Endodermal cell (in vitro differentiated cells): ENCODE results near the gene TEX22. TPM values are rescaled to one million over a fixed set of nuclear protein-coding genes. Genes with fewer than 3 reads are reported as not detected.

Source experiments
- DNase-seq: peaks from one replicate; pipeline ENCODE4 v3.0.0-alpha.2; 2017
- H3K27ac ChIP-seq: 2 replicates; pipeline ENCODE4 v1.5.1; 2013; ENCODE audit warnings: mild to moderate bottlenecking, low read depth, low read length, moderate library complexity
- H3K27me3 ChIP-seq: 2 replicates; pipeline ENCODE4 v1.6.1; 2013; ENCODE audit warnings: mild to moderate bottlenecking, low read length, moderate library complexity; ENCODE audit not compliant: insufficient read depth, control insufficient read depth, poor library complexity, severe bottlenecking
- H3K36me3 ChIP-seq: 2 replicates; pipeline ENCODE4 v1.7.0; 2013; ENCODE audit warnings: mild to moderate bottlenecking, low read length, moderate library complexity; ENCODE audit not compliant: control insufficient read depth, insufficient read depth
- H3K4me1 ChIP-seq: one replicate; pipeline ENCODE4 v1.7.0; 2013; ENCODE audit warnings: low read length; ENCODE audit not compliant: control insufficient read depth, insufficient read depth
- H3K4me3 ChIP-seq: 2 replicates; pipeline ENCODE4 v1.5.1; 2013; ENCODE audit warnings: mild to moderate bottlenecking, low read length, moderate library complexity
- H3K9ac ChIP-seq: 2 replicates; pipeline ENCODE4 v1.6.1; 2013; ENCODE audit warnings: mild to moderate bottlenecking, low read length, moderate library complexity; ENCODE audit not compliant: poor library complexity, severe bottlenecking; ENCODE audit errors: extremely low read depth
- H3K9me3 ChIP-seq: 2 replicates; pipeline ENCODE4 v1.6.1; 2013; ENCODE audit warnings: mild to moderate bottlenecking, low read length, moderate library complexity; ENCODE audit not compliant: control insufficient read depth
- H3K27ac Mint-ChIP-seq: 2 replicates; pipeline ENCODE4 v1.8.0; 2020; ENCODE audit warnings: mixed read lengths
- H3K27me3 Mint-ChIP-seq: 2 replicates; pipeline ENCODE4 v1.8.0; 2021; ENCODE audit warnings: mild to moderate bottlenecking, mixed read lengths; ENCODE audit not compliant: insufficient read depth
- H3K36me3 Mint-ChIP-seq: 2 replicates; pipeline ENCODE4 v1.8.0; 2020; ENCODE audit warnings: low read depth, mixed read lengths
- H3K4me1 Mint-ChIP-seq: 2 replicates; pipeline ENCODE4 v1.8.0; 2020; ENCODE audit warnings: mixed read lengths
- H3K4me3 Mint-ChIP-seq: 2 replicates; pipeline ENCODE4 v1.8.0; 2020; ENCODE audit warnings: mild to moderate bottlenecking, moderate library complexity, mixed read lengths
- H3K9me3 Mint-ChIP-seq: 2 replicates; pipeline ENCODE4 v1.8.0; 2020; ENCODE audit warnings: mild to moderate bottlenecking, mixed read lengths
- WGBS, 2 experiments: methylation state at CpG; one replicate each; pipeline versions ENCODE4 v1.1.5 to v1.1.7; 2013; ENCODE audit warnings: missing lambda C conversion rate in 2 of 2, mixed read lengths in 1 of 2; ENCODE audit not compliant: insufficient coverage in 1 of 2, insufficient read length in 1 of 2; 5-methylcytosine and 5-hydroxymethylcytosine counted together
- total RNA-seq, 2 donors: library from RNA; stranded (reverse); fragmentation: NEBNext Ultra II Directional in 1 of 2; extraction: Animal tissue kit (Norgen Biotek cat#: 25700) in 1 of 2; gene quantifications; 2 replicates in 1 of 2; 3 replicates in 1 of 2; pipeline ENCODE4 v1.2.1, GENCODE V29; 2021
- TF ChIP-seq, protein P1 (sequence below): fragments of 200-600 bp; sonication (generic); conservative IDR thresholded peaks from 2 replicates; pipeline ENCODE4 v1.5.0; 2021; ENCODE audit warnings: antibody characterized with exemption, mild to moderate bottlenecking

TEX22 gene
- total RNA-seq, 2 donors from 2014 or later = 1.9 to 3.5 TPM

DNA sequence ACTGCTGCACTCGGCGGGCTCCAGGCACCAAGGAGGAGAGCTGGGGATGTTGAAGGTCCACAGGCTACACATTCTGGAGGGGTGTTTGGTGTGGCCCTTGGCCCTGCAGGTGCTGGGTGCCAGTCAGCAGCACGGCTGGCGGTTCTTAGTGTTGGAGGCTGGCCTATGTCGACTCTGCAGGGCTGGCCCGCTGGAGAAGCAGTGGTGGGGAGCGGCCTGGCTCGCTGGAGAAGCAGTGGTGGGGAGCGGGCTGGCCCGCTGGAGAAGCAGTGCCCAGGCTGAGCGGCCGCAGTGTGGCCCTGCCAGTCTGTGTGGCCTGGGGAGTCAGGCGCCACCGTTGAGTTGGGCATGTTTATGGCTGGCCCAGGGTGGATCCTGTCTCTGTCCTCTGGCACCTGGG, 48.6 kb downstream of the TEX22 start:
- Mint-ChIP-seq H3K4me3 (no peak overlapping the region), H3K4me1 (no peaks in the 10 kb centered on the region), H3K36me3 (peaks cover 30% of the 10 kb centered on the region), H3K9me3 (no peaks in the 10 kb centered on the region), H3K27me3 (no peaks in the 10 kb centered on the region), H3K27ac (peak overlapping the region; percentile 35)
- 88 to 93% methylated on average over 3 to 14 of the region's 14 CpGs for WGBS, 2 experiments
- TF ChIP-seq, protein P1, sequence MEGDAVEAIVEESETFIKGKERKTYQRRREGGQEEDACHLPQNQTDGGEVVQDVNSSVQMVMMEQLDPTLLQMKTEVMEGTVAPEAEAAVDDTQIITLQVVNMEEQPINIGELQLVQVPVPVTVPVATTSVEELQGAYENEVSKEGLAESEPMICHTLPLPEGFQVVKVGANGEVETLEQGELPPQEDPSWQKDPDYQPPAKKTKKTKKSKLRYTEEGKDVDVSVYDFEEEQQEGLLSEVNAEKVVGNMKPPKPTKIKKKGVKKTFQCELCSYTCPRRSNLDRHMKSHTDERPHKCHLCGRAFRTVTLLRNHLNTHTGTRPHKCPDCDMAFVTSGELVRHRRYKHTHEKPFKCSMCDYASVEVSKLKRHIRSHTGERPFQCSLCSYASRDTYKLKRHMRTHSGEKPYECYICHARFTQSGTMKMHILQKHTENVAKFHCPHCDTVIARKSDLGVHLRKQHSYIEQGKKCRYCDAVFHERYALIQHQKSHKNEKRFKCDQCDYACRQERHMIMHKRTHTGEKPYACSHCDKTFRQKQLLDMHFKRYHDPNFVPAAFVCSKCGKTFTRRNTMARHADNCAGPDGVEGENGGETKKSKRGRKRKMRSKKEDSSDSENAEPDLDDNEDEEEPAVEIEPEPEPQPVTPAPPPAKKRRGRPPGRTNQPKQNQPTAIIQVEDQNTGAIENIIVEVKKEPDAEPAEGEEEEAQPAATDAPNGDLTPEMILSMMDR = no peak
- Histone ChIP-seq H3K27ac (no peak overlapping the region), H3K4me3 (no peak overlapping the region), H3K27me3 (no peaks in the 10 kb centered on the region), H3K9me3 (no peaks in the 10 kb centered on the region), H3K36me3 (peaks cover 39% of the 10 kb centered on the region), H3K9ac (no peak overlapping the region), H3K4me1 (no peaks in the 10 kb centered on the region)
- no peak for DNase-seq

DNA sequence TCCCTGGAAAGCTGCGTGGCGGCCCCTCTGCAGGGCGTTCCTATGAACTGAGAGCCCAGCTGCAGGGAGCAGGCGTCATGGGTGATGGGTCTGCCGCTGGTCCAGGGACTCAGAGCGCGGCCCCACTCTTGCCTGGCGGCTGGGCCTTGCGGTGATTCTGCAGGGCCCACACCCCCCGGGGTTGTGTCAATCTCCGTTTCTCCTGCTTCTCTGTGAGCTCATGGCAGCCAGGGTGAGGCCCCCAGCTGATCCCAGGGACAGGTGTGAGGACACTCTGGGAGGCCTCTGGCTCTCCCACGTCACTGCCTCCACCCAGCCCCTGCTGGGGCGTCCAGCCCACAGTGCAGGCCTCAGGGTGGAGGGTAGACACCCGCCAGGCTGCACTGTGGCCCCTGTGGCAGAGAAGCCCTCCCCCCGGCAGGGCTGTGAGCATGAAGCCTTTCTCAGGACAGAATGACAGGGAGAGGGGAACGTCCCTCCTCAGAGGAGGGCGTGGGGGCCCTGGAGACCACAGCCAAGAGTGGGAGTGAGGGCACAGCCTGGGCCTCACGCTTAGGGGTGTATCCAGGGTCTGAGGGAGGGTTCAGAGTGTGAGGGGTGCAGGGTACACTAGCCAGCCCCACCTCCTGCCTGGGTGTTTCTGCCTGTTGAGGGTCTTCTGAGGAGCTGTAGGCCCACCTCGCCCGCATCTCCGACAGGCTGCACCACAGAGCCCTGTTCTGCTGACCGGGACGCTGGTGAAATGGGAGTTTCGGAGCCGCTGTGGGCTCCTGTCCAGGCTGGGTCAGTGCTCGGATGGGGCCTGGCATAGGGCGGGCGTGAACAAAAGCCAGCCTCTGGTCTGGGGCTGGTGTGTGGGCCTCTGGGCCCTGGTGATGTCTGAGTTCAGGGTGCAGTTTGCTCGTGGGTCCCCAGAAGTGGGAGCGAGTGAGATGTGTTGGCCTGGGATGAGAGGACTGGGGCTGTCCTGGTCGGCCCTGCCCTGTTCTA, 49.6 kb downstream of the TEX22 start:
- Mint-ChIP-seq H3K27ac (no peak overlapping the region), H3K27me3 (no peaks in the 10 kb centered on the region), H3K4me1 (no peaks in the 10 kb centered on the region), H3K36me3 (peaks cover 30% of the 10 kb centered on the region), H3K4me3 (no peak overlapping the region), H3K9me3 (no peaks in the 10 kb centered on the region)
- H3K9me3 ChIP-seq = no peaks in the 10 kb centered on the region
- H3K27me3 ChIP-seq = no peaks in the 10 kb centered on the region
- no peak for DNase-seq
- TF ChIP-seq, protein P1 = no peak
- peak overlapping the region; percentile 53 for H3K27ac ChIP-seq
- H3K9ac ChIP-seq = no peak overlapping the region
- no peaks in the 10 kb centered on the region for H3K4me1 ChIP-seq
- H3K36me3 ChIP-seq = peaks cover 39% of the 10 kb centered on the region
- no peak overlapping the region for H3K4me3 ChIP-seq
- 95 to 96% methylated on average over 22 to 31 of the region's 31 CpGs for whole genome bisulfite sequencing, 2 experiments

DNA sequence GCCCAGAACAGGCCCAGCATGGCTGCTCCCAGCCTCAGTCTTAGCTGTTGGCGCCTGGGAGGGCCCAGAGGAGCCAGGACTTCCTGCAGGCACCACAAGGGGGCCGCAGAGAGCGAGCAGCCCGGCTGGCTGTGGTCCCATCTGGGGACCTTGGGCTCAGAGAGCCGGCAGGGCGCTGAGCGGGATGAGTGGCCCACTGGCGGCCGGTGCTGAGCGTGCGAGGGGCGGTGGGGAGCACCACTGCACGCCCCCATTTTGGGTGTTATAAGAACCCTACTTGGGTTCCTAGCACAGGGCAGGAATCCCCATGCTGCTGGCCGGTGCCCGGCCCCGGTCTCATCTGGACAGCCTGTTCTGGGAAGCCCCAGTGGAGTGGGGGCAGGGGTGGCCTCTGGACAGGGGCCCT, 50.4 kb downstream of the TEX22 start:
- no peak overlapping the region for H3K9ac ChIP-seq
- no peaks in the 10 kb centered on the region for H3K4me1 ChIP-seq
- DNase-seq = peak; percentile 93
- peaks cover 37% of the 10 kb centered on the region for H3K36me3 ChIP-seq
- H3K27ac Mint-ChIP-seq = no peak overlapping the region
- 83 to 88% methylated on average over 10 to 16 of the region's 16 CpGs for WGBS, 2 experiments
- no peaks in the 10 kb centered on the region for H3K9me3 ChIP-seq
- no peak overlapping the region for H3K27ac ChIP-seq
- no peaks in the 10 kb centered on the region for H3K27me3 ChIP-seq
- H3K4me3 Mint-ChIP-seq = no peak overlapping the region
- H3K4me1 Mint-ChIP-seq = no peaks in the 10 kb centered on the region
- peaks cover 30% of the 10 kb centered on the region for H3K36me3 Mint-ChIP-seq
- no peaks in the 10 kb centered on the region for H3K9me3 Mint-ChIP-seq
- TF ChIP-seq, protein P1 = peak; percentile 87
- no peaks in the 10 kb centered on the region for H3K27me3 Mint-ChIP-seq
- no peak overlapping the region for H3K4me3 ChIP-seq
